HG02981 (cell line): Measurements from ENCODE around the gene IFT43.

Experiments
- ATAC-seq: cut with Tn5 transposase; IDR thresholded peaks from one replicate; pipeline ENCODE4 v1.9.1; 2021; ENCODE audit warnings: mild to moderate bottlenecking, moderate library complexity; ENCODE audit not compliant: unreplicated experiment

IFT43 gene

DNA sequence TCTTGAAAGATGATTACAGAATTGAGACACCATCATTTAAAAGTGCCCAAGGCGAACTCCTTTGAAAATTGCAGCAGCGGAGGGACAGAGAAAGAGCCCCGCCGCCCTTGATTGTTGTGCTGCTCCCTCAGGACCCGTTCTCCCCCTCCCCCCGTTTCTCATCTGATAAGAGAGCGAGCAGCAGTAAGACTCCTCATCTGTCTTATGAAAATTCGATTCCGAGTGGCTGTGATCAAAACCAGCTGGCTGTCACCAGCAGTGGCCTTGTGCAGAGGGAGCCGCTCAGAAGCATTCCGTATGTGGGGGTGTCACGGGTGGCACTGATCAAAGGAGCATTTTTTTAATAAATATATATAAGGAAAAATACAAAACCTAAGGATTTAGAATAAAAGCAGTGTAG lies 88.2 kb downstream of the IFT43 start:
- no peak for ATAC-seq

DNA sequence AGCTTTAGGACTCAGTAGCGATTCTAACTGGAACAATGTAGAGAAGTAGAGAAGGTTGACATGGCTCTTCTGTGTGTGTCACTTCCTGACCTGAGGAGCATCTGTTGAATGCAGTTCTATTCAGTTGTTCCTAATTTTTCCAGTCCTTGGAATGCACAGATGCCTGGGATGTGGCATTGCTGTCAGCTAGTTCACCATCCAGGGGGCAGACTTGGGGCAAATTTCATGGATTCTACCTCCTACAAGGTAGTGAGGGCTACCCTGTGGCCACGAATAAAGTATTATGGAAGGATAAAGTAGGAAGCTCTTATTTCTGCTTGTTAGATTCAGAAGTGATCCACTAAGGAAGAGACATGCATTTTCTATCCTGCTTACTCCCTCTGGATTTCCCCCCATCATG lies 91.8 kb downstream of the IFT43 start:
- no peak for ATAC-seq

DNA sequence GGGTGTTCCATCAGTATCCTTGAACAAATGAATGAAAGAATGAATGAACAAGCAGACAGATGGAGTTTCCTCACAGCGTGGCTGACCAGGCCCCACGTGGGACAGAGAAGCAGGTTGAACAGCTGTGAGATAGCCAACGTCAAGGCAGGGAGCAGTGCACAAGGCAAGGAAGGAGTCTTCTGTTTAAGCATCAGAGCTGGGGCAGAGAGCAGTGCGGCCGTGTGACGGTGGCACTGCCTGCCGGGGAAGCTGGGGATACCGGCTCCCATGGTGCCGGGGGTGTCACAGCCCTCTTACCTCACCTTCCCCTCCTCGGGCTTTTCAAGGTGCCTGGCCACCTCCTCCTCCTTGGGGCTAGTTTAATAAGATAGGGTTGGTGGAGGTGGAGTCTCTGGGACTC lies 92.9 kb downstream of the IFT43 start:
- ATAC-seq = no peak

DNA sequence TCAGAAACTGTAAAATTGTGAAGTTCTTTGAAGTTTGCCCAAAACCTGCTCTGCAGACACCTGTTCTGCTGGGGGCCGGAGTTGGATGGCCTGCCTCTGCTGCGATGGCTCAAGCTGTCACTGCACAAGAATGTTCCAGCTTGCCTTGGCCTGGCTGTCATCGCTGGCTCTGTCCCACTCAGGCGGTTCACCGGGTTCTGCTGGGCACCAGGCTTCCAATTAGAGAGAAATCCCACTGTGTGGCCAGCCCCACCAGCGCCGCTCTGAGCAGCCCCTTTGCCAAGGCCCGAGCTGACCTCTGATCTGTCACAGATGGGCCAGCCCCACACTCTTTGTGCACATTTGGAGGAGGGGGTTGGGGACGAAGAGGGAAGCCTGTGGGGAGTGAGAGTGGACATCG lies 94.5 kb downstream of the IFT43 start:
- ATAC-seq = no peak

DNA sequence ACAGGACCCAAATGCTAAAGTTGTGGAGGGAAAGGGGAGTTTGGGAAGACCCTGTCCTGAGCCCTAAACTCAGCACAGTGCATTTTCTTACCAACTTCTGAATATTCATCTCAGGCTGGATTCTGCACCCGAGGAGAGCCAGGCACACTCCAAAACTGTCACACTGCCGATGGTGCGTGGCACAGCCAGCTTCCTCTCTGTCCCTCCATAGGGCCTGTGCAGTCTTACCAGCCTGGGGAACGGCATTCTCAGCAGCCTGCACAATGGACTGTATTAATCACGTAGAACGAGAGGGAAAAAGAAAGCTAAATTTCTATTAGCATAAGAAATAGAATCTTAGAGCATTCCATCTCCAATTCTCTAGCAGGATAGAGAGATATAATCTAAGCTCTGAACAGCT lies 94.9 kb downstream of the IFT43 start:
- no peak for ATAC-seq

DNA sequence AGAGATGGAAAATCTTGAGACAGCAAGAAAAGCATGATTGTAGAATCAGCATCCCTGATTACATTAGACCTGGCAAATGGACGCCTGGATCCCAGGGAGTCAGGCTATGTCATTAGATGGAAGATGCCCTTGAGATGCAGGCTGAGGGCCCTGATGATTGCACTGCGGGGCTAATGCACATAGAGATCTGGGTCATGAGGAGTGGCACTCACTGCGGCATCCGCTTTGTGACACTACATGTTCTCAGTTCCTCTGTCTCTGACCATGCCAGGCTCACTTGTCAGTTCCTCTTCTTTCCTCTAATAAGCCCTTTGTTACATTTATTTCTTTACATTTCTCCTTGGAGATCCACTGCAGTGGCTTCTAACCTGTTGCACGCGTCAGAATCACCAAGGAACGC lies 96.1 kb downstream of the IFT43 start:
- no peak for ATAC-seq

DNA sequence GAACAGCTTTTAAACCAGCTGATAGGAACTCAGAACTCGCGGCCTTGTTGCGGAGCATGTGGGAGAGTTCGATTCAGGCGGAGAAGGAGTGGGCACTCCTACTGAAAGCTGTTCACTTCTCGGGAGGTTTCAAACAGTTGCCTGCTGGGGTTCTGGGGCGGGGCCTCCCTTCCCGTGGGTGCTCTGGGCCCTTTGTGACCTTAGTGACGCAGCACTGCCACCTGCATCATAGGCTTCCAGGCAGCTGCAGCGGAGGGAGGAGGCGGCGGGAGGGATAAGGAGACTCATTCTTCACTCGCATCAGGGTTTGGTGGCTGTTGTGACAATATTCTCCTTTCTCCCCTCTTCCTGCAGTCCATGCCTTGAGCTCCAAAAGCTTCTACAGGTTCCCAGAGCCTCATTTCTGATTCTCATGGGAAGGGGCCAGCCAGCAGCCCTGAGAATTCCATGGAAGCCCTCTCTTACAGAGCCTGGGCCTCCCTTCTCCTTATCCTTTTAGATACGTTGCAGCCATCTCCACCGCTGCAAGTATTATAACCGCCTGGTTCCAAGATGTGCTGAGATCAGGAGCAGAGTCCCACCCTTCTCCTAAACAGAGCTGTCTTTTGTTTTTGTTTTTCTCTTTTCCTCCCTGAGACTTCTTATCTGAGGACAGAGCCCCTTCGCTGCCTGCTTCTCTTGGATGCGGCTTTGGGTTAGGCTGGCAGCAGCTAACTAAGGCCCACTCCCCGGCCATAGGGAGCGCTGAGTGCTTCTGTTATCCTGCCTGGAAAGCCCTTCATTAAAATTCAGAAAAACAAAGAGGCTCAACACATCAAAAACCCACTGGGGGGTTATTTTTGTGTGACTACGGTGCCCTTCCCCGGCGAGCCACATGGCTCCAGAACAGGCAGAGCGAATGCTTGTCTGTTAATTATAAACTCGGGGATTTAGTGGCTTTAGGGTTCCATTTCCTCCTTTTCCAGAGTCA lies 98.5 kb downstream of the IFT43 start:
- no peak for ATAC-seq

DNA sequence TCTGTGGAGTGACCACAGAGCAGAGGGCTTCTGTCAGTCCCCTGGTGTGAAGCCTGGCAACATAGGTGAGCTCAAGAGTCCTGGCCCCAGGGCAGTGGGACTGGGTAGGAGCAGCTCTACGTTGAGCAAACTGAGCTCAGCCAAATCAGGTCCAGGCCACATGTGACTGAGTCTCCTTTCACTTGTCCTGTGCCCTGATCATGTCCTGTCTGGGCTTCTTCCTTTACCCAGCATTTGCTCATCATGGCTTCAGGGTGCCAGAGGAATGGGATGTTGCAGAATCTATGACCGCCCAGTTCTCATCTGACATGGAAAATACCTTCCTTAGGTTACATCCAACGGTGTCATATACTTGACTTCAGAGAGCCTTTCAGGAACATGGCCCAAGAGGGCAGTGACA lies 99.8 kb downstream of the IFT43 start:
- ATAC-seq = no peak

DNA sequence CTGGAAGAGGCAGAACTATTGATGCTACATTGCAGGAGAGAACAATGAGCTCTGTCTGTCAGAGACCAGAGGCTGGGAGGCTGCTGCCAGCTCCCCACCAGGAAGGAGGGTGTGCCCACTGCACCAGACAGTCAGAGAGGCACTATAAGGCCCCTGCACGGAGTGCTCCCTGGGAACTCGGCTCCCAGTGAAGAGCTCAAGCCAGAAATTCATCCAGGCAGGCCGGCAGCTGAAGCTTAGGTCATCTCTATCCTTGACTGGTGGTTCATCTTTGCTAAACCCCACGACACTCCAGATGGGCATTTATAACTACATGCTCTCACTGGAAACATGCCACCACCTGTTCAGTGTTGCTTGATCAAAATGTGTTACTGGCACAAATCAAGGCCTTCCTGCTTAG lies 101.1 kb downstream of the IFT43 start:
- no peak for ATAC-seq

DNA sequence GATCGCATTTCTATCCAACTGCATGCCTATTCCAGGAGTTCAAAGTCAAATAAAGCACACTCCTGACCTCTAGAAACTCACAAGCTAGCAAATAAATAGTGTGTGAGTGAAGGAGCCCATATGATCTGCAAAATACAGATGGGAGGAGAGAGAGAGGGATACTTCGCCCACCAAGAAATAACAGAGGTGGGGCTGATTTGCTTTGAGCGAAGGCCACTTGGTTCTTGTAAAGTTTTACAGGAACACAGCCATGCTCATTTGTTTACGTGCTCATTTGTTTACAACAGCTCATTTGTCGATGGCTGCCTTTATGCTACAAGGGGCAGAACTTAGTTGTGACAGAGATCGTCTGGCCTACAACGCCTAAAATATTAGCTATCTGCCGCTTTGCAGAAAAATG lies 102.8 kb downstream of the IFT43 start:
- no peak for ATAC-seq

DNA sequence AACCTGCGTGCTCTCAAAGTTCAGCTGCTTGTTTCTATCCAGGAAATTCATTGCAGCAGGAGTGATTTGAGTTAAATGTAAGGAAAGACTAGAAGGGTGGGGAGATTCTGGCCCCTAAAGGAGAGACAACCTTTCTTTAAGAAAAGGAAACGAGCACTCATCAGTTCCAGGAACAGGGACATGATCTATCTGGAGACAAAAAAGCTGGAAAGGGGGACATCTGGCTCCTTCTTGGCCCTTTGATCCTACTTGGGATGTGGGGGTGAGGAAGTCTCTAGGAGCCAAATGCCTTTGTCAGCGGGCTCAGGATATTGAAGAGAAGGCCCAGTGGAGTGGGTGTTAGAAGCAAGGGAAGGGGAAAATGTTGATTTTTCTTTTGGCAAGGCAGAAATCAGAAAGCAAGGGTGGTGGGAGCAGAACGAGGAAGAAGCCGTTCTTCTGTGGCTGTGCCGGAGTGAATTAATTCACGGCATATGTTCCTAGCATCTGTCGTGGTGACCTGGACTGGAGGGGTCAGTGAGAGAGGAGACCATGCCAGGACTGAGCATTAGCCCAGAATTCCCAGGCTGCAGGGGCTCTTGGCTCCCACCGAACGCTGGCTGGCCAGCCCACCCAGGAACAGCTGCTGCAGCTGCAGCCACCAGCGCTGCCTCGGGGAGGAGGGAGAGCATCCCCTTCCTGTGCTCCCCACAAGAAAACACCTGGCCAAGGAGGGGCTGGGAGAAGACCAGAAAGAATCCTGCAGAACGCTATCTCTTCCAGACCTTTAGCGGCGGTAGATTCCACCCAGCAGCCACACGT lies 103.4 kb downstream of the IFT43 start:
- ATAC-seq = no peak

DNA sequence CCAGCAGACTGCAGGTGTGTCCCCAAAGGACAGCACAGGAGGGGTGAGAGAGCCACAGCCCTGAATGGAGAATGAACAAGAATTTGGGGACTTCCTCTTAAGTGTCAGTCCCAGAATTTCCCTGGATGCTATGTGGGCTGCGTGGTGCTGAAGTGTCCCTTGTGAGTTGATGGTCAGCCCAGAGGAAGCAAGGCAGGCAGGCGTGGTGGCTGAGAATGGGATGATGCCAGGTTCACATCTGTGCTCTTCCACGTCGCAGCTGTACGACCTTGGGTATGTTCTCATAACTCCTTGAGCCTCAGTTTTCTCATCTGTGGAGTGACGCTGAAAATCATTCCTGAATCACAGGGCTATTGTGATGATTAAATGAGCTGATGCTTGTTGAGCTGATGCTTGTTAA lies 104.0 kb downstream of the IFT43 start:
- no peak for ATAC-seq

DNA sequence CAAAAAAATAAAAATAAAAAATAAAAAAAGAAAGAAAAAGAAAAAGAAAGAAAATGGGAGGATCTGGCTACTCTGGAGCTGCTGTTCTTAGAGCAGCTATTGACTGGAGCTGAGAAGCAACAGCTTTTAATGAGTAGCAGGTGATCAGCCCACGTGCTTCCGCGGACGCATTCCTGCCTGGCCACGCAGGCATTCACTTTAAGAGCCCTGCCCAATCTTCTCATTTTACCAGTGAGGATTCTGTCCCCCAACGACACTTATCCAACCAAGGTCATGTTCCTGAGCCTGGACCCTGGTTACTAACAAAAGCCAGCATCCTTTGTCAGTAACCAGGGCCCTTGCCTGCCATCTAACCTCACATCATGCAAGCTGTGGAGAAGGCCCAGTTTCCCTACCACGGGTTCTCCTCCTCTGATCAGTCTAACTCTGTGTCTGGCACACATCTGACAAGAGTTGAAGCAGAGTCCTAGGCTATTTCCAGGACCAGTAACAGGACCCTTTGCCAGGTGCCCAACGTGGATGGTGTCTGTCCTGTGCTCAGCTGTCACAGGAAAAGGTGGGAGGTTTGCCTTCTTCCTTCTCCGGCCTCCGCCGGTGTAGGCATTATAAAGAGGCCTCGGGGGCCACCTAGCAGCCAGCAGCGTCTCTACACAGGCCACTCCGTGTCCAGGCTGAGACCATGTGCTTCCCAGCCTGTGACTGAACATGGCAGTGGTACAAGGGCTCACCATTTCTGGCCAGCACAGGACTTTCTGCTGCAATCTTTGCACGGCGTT lies 105.2 kb downstream of the IFT43 start:
- ATAC-seq = no peak

DNA sequence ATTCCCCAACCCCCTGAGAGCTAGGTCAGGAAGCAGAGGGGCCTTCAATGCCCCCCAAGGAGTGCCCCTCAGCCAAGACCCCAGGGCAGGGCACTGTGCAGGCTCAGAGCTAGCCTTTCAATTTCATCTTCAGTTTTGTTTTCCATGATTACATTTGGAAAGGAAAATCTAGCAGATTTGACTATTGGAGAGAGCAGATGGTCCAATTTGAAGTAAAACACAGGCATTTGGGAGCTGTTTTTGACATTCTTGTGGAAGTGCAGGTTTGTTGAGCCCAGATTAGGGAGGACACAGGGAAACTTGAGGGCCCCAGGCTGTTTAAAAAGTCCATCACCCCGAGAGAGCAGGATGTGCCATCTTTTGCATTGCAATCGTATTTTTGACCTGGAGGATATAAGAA lies 107.5 kb downstream of the IFT43 start:
- ATAC-seq = no peak

DNA sequence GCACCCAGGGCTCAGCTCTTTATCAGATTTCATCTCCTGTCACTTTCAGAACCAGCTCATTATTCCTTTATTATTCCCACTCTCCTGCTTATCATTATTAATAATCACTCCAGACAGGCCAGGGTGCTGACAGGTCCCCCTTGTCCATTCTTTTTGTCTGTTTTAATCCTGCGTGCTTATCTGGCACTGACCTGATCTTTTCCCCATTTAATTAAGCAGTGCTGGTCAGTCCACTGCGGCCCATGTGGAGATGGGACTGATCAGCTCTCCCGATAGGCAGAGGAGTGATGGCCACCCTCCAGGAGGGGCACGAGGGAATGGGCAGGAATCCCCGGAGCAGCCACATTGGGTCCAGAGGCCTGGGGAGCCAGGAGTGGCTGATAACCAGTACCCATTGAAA lies 110.7 kb downstream of the IFT43 start:
- ATAC-seq = no peak

DNA sequence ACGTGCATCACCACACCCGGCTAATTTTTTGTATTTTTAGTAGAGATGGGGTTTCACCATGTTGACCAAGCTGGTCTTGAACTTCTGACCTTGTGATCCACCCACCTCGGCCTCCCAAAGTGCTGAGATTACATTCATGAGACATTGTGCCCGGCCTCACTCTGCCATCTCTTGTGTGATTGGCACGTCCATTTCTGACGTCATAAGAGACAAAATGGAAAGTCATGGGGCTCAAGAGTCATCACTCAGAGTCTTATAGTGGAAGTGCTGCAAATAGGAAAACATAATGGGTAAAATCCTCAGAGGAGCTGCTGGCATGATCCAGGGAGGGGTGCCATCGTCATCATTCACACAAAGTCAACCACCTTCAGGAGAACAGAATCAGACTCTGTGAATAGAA lies 112.0 kb downstream of the IFT43 start:
- no peak for ATAC-seq

DNA sequence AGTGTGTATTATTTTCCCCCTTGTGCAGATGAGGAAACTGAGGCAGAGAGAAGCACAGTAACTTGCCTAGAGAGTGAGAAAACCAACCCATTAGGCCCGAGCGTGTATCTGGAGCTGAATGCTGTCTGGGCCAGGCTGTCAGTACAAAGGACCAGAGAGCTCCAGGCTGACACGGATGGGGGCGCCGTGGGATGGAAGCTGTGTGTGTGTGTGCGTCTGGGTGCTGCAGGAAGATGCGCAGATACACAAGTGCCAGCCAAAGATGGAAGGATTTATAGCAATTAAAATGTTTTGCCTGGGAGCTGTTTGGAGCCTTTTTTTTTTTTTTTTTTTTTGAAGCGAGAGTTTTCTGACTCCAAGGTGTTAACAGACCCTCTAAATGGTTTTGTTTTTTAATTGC lies 112.5 kb downstream of the IFT43 start:
- ATAC-seq = no peak

DNA sequence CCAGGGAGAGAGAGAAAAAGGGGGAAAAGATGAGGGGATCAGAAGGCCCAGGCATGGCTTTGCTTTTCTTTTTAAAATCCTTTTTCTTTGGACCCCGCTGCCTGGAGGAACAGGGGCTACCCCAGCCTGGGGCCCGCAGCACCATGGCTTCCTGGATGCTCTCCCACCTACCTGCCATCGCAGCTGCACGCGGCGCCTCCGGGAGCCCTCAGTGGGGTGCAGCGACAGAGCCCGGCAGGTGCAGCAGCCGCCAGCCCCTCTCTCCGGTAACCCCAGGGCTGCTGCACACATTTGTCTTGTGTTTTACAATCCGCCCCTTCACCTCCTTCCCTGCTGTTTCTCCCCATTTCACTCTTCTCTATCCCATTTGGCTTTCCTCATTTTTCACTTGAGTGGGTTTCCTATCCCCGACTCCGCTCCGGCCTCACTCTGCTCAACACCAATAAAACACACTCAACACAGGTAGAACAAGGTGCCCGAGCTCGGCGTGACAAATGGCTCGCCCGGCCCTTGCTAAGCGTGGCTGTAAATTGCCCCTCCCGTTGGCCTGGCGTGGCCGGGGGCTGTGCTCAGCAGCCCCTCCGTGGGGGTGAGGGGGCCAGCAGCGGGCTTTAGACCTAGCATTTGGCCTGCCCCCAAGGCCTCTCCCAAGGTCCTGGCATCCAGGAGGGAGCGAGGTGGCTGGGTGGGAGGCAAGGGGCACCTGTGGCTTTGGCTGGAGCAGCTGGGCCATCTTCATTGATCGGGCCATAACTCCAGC lies 113.5 kb downstream of the IFT43 start:
- ATAC-seq = no peak

DNA sequence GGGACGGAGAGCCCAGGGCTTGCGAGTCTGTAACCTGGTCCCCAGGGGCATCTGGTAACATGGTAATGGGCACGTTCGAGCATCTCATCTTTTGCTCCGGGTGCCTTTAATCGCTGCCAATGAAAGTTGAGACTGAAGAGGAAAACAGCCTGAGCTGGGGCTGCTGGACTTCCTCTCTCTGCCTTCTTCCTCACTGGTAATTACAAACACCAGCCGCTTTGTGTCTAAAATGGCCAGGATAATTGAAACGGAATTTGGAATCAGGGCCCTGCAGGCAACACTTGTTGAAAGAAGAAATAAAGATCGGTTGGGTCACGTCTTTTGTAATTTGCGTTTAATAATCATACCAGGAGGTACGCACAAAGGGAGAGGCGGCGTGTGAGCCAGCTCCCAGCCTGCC lies 114.7 kb downstream of the IFT43 start:
- ATAC-seq = no peak
